ENCODE data around the gene ADPRM.
"Not testable (repeated sequence)": the region's sequence is repeated elsewhere in the genome, so short reads cannot be mapped to it uniquely, and the experiment has no call there.

Gene ADPRM

DNA sequence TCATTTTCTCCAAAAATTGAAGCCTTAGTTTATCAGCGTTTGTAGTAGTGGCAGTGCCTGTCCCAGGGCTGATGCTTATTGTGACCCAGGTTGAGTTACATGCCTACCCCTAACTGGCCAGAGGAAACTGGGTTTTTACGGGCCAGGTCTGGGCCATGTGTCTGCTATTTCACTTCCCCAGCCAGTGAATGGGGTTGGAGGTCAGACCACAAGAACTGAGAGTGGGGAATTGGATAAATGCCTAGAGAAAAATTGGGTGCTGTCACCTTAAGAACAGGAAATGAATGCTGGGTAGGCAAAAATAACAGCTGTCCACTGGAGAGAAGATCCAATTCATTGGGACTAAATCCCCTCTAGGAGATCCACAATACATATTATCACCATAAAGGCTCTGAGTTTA is 5.2 kb downstream of the ADPRM start:
- no peak for DNase-seq

GRCh38 chr17:10705727-10706126 is 8.3 kb downstream of the ADPRM start:
- DNase-seq, result no peak

GRCh38 chr17:10713318-10713717 is 15.9 kb downstream of the ADPRM start:
- DNase-seq, result no peak

- DNase-seq, result no peak
Measured at GRCh38 chr17:10716218-10716617, 18.8 kb downstream of the ADPRM start.

DNA sequence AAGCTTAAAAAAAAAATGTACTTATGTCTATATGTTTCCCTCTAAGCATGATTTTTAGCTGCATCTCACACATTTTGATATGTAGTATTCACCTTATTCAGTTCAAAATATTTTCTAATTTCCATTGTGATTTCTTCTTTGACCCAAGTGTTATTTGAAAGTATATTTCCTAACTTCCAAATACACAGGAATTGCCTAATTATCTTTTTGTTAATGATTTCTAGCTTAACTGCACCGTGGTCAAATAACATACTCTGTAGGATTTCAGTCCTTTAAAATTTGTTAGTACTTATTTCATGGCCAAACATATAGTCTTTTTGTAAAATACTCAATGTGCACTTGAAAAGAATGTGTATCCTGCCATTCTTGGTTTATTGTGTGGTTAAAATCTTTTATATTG is 21.2 kb downstream of the ADPRM start:
- DNase-seq, result no peak

DNA sequence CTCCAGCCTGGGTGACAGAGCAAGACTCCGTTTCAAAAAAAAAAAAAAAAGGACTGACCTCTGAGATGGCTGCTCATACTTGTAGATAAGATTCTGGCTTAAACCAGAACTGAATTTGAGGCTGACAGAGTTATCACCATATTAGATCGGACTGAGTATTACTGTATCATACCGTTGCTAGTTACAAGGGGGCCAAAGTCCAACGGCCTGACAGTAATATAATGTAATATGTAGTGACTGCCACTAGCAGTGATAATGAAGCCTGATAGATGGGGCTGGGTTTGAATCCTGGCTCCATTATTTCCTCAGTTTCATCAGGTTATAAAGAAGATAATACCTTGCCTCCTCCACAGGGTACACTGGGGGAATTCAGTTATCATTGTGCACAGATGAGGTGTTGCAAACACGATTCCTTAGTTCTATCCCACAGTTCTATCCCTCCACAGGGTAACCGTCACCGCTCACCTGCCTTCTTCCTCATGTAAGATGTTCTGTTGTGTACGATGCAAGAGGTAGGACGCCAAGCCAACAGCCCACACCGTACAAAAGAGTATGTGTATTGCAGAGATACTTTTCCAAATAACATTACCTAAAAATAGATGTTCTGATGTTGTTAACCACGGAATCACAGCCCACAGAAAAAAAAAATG is 27.3 kb downstream of the ADPRM start:
- DNase-seq, result no peak

GRCh38 chr17:10725262-10725661 is 27.9 kb downstream of the ADPRM start:
- DNase-seq, result no peak

DNA sequence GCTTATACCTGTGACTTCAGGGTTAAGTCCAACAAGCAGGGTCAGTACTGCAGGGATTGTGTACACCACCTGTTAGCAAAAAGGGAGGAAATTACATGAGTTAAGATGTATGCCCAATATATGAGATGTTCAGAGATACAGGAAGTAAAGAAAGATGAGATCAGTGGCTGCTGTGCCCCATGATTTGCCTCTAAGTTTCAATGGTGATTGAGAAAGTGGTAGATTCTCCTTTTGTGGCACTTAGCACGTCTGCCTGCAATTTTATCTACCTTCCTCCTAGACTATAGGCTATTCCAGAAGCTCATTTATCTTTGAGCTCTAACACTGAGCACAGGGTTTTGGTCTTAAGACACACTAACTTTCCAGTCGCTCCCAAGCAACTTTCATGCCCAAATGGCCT is 28.8 kb downstream of the ADPRM start:
- no peak for DNase-seq

GRCh38 chr17:10727192-10727591 is 29.8 kb downstream of the ADPRM start:
- no peak for DNase-seq

GRCh38 chr17:10728331-10728892 is 31.0 kb downstream of the ADPRM start:
- no peak for DNase-seq

- peak; percentile 32 for DNase-seq
Measured at GRCh38 chr17:10729334-10730193, 32.2 kb downstream of the ADPRM start, which contains the start of gene TMEM220. TMEM220 (minus strand) TSS chr17:10730023; CDS start chr17:10729851, 172 bp downstream.

DNA sequence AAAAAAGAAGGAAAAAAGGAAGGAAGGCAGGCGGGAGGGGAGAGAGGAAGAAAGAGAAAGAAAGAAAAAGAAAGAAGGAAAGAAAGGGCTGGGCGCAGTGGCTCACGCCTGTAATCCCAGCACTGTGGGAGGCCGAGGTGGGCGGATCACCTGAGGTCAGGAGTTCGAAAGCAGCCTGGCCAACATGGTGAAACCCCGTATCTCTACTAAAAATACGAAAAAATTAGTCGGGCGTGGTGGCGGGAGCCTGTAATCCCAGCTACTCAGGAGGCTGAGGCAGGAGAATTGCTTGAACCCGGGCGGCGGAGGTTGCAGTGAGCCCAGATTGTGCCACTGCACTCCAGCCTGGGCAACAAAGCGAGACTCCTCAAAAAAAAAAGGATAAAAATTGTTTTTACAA is 32.9 kb downstream of the ADPRM start:
- DNase-seq, result not testable (repeated sequence)

DNA sequence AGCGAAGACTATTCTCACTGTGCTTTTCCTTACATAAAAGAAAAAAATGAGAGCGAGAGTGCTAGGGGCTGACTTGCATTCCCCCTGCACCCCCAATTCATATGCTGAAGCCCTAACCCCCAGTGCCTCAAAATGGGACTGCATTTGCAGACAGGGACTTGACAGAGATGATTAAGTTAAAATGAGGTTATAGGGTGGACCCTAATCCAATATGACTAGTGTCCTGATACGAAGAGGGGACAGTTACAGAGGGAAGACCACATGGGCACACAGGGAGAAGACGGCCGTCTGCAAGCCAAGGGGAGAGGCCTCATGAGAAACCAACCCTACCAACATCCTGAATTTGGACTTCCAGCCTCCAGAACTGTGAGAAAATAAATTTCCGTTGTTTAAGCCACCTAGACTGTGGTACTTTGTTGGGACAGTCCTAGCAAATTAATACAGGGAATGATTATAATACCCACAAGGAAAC is 34.0 kb downstream of the ADPRM start:
- no peak for DNase-seq

GRCh38 chr17:10732121-10732520 is 34.7 kb downstream of the ADPRM start:
- DNase-seq, result not testable (repeated sequence)

GRCh38 chr17:10733666-10734065 is 36.3 kb downstream of the ADPRM start:
- DNase-seq, result no peak

DNA sequence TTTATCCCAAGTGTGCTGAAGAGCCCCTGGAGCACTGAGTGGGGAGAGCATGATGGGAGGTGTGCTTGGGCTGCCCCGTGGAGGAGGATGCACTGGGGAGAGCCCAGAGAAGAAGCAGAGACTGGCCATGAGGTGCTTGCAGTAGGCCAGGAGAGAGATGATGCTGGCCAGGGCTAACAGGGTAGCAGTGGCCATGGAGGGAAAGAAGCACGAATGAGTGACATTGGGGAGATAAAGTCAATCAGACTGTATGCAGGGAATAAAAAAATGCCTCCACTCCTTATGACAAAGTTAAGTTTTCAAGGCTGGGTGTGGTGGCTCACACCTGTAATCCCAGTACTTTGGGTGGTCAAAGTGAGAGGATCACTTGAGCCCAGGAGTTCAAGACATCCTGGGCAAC is 37.9 kb downstream of the ADPRM start:
- no peak for DNase-seq

DNA sequence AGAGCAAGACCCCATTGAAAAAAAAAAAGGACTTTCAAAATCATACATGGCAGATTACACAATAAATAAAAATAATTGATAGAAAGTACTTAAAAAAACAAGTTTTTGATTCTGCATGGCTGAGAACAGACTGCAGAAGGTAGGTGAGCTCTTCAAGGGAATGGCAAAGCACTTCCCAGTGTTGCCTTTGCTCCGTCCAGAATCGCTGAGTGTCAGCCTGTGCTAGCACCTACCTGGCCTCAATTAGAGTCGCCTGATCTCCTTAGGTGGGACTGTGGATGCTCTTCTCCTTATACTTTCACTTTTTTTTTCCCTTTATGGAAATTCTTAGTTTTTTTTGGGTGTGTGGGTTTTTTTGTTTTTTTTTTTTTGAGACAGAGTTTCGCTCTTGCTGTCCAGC is 38.4 kb downstream of the ADPRM start:
- no peak for DNase-seq

- DNase-seq, result no peak
Measured at GRCh38 chr17:10737168-10737622, 39.8 kb downstream of the ADPRM start.

DNA sequence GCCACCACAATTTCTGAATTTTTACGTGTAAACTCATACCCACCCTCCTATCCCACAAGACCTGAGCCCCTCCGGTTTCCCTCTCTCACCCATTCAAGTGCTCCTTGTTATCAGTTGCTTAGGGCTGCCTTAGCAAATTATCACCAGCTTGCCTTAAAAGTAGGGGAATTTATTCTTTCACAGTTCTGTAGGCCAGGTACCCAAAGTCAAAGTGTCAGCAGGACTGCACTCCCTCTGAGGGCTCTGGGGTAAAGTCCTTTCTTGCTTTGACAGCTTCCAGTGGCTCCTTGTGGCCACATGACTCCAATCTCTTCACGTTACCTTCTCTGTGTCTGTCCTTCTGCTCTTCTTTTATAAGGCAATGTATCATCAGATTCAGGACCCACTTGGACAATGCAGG is 40.3 kb downstream of the ADPRM start:
- DNase-seq, result no peak

GRCh38 chr17:10738521-10739258 is 41.3 kb downstream of the ADPRM start:
- no peak for DNase-seq

DNA sequence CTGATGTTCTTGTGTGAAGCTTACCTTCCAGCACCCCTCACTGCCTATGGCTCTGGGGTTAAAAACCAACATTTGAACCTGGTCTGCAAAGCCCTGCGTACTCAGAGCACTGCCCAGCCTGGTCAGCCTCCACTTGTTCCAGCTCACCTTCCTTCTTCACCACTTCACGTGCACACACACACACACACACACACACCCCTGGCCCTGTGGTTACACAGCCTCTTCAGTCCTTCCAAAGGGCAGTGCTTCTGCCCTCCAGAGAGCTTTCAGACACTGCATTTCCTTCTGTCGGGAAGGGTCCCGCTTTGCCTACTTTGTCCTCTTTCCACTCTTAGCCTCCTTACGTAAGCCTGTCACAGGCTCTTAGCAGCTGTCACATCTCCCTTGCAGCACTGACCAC is 42.0 kb downstream of the ADPRM start:
- DNase-seq, result no peak

- no peak for DNase-seq
Measured at GRCh38 chr17:10741416-10742135, 44.2 kb downstream of the ADPRM start.

Data from GOT3 (cell line).